ENCODE results near the gene NCBP3. TPM values are rescaled to one million over a fixed set of nuclear protein-coding genes. Genes with fewer than 3 reads are reported as not detected.
A peak's percentile ranks its signal among the peaks of the same experiment; 100 is the strongest.
"Not testable (repeated sequence)": the region's sequence is repeated elsewhere in the genome, so short reads cannot be mapped to it uniquely, and the experiment has no call there.

The NCBP3 gene
- total RNA-seq, 1 experiment from 2014 or later: 21.9 TPM

DNA sequence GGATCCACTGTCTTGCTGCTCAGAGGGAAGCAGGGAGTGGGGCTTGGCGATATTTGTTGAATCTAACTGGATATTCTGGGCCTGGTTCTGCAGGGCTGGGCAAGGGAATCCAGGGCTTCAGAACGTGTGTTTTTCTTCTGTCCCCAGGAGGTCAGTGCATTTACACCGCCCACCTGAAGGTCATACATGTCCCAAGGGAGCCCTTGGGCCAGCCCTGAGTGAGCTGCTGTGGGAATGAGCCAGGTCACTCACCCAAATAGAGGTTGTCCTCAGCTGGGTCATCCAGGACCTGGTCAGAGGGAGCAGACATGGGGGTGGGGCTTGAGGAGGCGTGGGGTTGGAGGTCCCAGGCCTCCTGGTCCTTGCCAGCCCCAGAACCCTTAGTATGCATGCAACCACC, 36.2 kb upstream of the NCBP3 start:
- no peak for DNase-seq (ENCODE audit: low read depth)

GRCh38 chr17:3880983-3881382, 34.9 kb upstream of the NCBP3 start:
- no peak for DNase-seq (ENCODE audit: low read depth)

GRCh38 chr17:3879591-3880417, 33.8 kb upstream of the NCBP3 start:
- DNase-seq (ENCODE audit: low read depth): no peak

DNA sequence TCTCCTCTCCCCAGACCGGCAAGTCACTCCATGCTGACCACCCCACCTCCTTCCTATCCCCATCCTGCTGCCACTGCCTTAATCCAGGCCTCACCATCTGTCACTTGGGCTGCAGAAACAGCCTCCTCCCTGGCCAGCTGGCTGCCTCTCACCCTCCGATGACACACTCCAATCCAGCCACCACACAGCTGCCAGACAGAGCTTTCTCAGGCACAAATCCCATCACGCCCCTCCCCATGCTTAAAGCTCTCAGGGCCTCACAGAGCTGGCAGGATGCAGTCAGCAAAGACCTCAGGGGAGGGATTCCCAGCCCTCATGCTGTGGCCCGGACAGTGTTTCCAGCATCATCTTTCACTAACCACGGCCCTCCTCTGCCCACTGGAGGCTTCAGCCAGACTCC, 33.1 kb upstream of the NCBP3 start:
- peak; percentile 95 for DNase-seq (ENCODE audit: low read depth)

- DNase-seq (ENCODE audit: low read depth): no peak
Measured at GRCh38 chr17:3877220-3877619, 31.2 kb upstream of the NCBP3 start.

- no peak for DNase-seq (ENCODE audit: low read depth)
Measured at GRCh38 chr17:3875317-3875716, 29.3 kb upstream of the NCBP3 start.

DNA sequence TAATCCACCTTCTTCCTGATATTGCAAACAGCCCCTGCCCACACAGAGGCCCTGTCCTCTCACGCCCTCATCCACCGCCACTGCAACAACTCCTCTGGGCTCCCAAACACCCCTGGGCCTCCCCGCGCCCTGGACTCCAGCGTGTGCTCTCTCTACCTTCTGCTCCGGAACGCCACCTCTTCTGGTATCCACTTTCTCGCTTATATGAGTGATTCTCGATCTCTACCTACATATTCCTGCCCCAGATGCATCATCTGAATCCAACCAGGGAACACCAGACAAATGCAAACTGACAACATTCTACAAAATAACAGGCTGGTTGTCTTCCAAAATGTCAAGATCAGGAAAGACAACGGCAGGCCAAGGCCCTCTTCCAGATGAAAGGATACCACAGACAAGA, 27.8 kb upstream of the NCBP3 start:
- DNase-seq (ENCODE audit: low read depth): no peak

DNA sequence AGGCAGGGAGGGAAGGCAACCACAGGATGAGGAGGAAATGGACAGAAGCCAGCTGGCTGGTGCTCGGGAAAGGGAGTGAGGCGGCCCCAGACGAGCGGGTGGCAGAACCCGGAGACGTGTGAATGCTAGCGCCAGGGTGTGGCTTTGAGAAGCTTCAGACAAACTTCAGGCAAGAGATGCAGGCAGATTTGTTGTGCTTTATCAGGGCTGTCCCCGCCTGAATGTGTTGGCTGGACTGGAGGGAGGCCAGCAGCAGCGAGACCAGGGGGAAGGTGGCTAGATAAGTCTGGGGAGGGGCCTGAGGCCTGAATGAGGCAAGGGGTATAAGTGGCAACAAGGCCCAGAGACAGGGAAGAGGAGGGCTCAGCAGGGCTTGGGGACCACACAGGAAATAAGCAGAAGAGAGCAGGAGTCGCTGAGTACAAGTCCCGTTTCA, 24.8 kb upstream of the NCBP3 start:
- no peak for DNase-seq (ENCODE audit: low read depth)

DNA sequence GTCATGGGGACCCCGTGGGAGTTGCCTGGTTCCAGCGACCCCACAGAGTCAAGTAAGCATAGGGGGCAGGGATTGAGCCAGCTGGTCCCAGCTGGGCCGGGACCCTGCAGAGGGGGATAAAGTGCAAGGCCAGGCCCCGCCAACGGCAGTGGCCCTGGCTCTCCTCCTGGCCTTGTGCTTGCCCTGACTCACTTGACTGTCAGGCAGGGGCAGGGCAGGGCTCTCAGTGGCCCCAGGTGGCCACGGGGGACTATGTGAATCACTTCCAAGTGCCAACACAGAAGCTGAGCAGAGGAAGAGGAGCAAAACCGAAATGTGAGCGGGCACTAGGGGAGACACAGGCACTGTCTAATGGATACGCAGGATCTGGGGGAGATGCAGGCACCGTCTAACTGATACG, 21.6 kb upstream of the NCBP3 start:
- no peak for DNase-seq (ENCODE audit: low read depth)

GRCh38 chr17:3867106-3867505, 21.1 kb upstream of the NCBP3 start:
- DNase-seq (ENCODE audit: low read depth): no peak

GRCh38 chr17:3866276-3866675, 20.2 kb upstream of the NCBP3 start:
- DNase-seq (ENCODE audit: low read depth): no peak

DNA sequence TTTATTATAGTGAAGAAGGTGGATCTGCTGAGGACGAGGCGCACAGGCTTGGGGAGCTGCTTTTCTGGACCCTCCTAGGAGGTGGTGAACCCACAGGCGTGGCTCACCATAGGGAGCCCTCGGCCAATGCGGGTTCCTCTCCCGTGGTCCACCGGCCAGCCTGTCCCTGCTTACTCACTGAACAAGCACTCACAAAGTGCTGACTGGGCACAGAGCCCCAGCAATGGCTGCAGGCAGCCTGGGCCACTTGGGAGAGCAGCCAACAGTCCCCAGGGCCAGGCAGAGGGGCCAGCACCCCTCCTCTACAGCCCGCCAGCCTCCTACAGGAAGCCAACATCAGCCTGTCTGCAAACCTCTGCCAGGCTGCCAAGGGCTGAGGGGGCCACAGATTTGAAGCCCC, 19.1 kb upstream of the NCBP3 start:
- no peak for DNase-seq (ENCODE audit: low read depth)

DNA sequence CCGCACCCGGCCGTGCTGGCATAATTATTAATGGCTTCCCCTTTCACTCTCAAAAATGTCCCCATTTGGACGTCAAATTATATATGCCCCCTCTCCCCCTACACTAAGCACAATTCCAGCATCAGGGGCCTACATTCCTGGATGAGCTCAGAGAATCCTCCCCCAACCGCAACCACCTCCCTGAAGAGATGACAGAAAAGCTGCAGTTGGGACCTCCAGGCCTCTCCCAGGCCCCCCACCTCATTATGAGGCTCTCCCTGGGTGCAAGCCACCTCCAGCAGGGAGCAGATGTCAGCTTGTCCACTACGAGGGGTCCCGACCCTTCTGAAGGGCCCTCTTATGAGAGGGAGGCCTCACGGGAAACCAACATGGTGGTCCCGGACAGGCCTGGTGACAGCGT, 18.5 kb upstream of the NCBP3 start:
- DNase-seq (ENCODE audit: low read depth): no peak

- DNase-seq (ENCODE audit: low read depth): no peak
Measured at GRCh38 chr17:3861761-3862681, 16.0 kb upstream of the NCBP3 start.

DNA sequence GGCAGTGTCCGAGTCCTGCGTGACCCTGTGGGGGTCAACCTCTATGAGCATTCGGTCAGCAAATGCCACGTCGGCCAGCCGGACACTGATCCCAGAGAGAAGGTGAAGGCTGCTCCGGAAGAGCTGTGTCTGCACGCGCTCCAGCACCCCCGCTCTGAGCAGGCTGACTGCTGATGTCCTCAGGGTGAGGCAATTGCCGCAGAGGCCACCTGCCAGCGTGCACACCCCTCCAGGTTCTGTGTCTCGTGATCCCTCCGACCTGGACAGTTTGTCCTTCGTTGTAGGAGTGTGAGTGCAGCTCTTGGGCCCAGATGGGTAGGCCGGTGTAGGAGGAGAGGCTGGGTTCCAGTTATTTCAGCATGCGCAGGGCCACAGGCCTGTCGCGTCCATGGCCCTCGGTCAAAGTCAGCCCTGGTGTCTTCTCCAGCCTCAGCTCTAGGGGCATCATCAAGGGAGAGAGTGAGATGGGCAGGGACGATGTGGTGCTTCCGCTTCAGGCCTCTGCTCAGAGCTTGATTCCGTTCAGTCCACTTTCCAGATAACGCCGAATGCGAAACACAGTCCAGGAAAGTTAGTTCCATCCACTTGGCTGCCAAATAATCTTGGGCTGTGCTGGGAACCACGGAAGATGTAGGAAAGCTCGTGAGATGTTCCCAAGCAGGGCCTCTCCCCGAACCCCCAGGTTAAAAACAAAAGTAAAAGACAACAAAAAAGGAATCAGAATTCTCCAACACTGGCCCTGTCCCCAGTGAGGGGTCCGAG, 15.1 kb upstream of the NCBP3 start:
- no peak for DNase-seq (ENCODE audit: low read depth)

DNA sequence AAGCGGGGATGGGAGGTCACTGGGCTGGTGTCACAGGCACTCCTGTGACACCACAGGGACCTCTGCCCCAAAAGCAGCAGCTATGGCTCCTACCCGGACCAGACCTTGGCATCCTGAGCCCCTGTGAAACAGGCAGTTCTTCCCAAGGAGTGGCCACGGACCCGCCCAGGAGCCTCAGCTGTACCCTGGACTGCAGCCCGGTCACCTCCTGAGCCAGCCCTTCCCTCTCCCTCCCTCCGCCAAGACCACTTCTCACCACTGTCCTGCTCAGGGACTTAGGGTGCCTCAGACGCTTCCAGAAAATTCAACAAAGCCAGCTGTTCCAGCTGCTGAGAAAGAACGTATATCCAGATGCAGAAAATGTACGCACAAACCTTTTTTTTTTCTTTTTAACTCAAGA, 13.9 kb upstream of the NCBP3 start:
- no peak for DNase-seq (ENCODE audit: low read depth)

- DNase-seq (ENCODE audit: low read depth): no peak
Measured at GRCh38 chr17:3857261-3858105, 11.4 kb upstream of the NCBP3 start.

- not testable (repeated sequence) for DNase-seq (ENCODE audit: low read depth)
Measured at GRCh38 chr17:3854204-3854603, 8.2 kb upstream of the NCBP3 start.

GRCh38 chr17:3852561-3852960, 6.5 kb upstream of the NCBP3 start:
- DNase-seq (ENCODE audit: low read depth): no peak

- DNase-seq (ENCODE audit: low read depth): no peak
Measured at GRCh38 chr17:3851461-3852100, 5.5 kb upstream of the NCBP3 start.
